ENCODE data around the gene NIPA2.

Gene NIPA2

GRCh38 chr15:22878103-22878502, 39.6 kb downstream of the NIPA2 start:
- no peak for DNase-seq

DNA sequence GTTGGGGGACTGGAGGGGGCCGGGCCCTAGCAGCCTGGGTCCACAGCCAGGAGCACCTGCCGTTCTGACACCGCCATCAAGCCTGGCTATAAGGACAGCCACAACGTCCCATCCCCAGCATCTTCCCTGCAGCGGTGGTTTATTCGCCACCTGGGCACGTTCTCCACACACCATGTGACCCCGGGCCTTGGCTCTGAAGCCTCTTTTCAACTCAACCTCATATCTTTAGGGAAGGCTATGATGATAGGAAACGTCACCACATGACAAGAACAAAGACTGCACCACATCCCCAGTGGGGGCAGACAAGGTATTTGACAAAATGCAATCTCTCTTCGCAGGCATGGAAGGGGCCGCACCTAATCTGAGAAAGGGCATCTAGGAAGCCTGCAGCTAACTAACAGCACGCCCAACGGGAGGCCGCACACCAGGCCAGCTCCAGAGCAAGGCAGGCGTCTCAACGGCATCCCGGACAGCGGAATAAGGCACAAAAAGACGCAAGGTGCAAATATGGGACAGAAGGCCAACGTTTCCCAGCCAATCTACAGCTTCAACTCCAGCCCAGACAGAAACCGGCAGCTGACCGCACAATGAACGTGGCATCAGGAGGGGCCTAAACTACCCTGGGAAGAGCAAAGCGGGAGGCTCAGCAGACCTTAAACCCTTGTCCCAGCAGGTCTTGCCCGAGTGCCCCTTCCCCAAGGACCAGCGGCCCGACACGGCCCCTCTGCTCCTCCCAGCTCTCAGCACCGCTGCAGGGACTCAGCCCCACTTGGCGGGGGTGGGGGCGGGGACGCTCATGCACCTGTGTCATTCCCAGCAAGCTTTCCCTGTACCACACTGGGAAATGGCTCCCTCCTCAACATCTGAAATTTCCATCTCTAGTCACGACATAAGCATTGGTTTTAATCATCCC, 41.9 kb downstream of the NIPA2 start:
- DNase-seq: no peak

DNA sequence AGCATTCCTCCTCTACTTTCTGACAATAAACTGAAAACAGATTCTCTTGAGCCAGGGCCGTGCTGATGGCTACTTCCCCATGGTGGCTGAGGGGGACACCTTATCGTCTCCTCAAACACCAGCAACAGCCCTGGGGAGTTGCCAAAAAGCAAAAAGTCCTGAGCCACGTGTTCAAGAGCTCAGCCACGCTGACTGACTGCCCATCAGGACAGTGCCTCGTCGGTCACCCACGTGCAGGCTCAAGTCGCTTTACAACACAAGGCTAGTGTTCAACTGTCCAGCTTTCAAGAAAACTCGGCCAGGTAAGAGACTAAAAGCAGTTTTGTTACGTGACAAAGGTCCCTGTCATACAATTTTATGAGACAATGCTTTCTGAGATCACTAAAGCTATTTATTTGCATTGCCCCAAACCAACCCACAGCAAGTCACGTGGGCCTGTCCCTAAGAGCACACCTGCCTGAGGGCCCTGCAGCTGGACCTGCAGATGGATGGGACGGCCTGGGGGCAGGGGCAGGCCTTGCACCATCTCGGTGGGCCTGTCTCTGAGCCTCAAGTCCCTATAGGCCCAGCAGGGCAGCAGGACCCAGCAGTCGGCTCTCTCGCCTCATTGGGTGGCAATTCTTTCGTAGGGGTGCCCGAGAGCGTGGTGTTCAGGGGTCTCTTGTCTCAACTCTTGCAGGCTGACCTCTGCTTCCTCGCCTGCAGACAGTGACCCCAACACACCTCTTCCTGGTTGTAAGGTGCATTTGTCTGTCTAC, 42.7 kb downstream of the NIPA2 start:
- no peak for DNase-seq

DNA sequence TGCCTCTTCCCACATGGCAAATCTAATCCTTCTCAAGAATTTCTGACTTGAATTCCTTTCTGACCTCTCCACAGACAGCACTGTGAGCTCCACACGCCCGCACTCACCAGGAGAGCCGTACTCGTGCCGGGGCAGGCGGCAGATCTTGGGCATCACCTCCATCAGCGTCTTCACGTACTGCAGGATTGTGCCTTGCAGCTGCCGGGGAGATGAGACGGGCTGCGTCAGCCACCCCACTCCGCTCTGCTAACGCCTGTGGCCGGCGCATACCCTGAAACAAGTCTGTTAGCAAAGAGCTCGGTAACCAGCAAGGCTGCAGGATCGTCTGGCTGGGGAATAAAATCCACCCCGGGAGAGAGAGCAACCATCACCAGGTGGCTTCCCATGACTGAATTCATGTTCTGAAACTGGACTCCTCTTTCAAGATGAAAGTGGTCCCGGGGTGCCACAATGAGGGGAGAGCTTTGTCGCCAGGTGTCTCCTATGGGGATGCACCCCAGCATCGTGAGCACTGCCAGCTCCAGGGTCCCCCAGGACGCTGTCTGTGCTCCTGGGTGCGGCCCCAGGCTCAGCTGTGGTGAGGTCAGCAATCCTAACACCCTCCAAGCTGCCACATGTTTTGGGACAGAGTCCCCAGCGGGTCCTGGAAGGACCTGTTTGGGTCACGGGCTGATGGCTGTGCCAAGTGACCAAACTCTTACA, 43.4 kb downstream of the NIPA2 start:
- DNase-seq: no peak

- no peak for DNase-seq
Observed at GRCh38 chr15:22883196-22883595, 44.7 kb downstream of the NIPA2 start.

GRCh38 chr15:22884344-22884743, 45.9 kb downstream of the NIPA2 start:
- DNase-seq: no peak

GRCh38 chr15:22885120-22885519, 46.7 kb downstream of the NIPA2 start:
- DNase-seq: no peak

DNA sequence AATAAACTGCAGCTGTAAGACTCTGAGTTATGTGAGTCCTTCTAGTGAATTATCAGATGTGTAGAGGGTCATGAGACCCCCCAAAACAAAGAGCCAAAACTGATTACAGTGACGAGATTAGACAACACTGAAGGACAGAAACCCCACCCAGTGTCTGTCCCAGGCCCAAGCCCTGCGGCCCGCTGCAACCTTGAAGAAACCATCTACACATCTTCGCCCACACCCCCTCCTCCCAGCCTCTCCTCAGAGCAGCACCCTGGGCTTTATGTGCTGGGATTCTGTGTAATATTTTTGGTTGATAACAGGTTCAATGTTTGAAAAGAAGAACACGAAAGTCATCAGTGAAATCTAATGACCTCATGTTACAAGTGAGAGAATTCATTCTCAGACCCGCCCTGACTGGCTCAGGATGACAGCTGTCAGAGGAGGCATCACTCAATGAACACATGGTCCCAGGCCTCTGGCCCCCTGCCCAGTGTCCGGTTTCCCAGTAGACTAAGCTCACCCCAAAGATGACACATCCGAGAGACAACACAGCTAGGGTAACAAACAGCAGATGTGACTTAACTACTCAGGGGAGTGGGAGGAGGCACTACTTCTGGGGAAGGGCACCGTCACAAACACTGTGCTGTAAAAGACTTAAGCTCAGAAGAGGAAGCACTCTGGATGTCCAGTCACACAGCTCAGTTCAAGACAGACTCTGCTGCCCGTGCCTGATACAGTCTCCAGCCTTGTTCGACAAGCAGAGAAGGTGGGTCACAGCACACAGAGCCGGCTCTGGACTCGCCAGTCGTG, 48.9 kb downstream of the NIPA2 start:
- DNase-seq: peak; percentile 65

GRCh38 chr15:22888120-22888859, 49.8 kb downstream of the NIPA2 start:
- DNase-seq: peak; percentile 92

DNA sequence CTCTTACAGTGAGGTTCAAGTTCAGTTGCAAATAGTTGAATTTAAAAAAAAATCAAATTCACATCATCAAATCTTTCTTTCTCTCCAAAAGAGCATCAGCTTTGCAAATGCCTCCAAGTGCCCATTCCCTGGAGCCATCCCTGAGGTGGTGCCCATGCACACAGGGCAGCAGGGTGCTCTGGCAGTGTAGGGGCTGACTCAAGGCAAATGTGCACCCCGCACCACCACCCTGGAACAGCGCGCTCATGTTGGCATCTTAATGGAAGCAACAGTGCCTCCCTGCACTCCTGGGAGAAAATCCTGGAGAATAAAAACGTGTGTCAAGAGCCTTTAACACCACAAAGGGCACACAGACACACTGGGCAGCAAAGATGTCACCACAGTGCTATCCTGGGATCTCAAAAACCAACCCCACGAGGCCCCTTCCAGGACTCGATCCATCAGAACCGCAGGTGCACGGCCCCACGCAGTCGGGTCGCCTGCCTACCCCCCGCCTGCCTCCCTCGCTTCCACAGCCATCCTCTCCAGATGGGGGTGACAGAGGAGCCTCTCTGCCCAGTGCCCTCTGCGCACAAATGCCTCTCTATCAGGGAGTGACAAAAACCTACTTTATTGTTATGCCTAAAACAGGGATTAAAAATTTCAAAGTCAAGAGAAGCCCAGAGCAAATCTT, 50.8 kb downstream of the NIPA2 start:
- no peak for DNase-seq

DNA sequence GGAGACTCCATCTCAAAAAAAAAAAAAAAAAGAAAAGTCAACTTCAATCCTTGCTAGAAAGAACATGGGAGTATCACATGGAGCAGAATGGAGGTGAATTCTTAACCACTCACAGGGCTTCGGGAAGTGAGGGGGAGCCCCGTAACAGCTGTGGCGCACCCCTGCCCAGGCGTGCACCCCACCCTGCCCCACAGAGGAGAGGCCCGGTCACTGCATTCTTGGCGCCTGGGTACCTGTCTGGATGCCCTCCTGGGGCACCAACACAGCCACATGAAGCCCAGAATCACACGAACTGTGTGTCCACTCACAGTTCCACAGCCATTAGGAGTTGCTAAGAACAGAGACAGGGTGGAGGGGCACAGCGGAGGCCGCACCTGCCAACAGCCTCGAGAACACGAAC, 51.8 kb downstream of the NIPA2 start:
- DNase-seq: no peak

DNA sequence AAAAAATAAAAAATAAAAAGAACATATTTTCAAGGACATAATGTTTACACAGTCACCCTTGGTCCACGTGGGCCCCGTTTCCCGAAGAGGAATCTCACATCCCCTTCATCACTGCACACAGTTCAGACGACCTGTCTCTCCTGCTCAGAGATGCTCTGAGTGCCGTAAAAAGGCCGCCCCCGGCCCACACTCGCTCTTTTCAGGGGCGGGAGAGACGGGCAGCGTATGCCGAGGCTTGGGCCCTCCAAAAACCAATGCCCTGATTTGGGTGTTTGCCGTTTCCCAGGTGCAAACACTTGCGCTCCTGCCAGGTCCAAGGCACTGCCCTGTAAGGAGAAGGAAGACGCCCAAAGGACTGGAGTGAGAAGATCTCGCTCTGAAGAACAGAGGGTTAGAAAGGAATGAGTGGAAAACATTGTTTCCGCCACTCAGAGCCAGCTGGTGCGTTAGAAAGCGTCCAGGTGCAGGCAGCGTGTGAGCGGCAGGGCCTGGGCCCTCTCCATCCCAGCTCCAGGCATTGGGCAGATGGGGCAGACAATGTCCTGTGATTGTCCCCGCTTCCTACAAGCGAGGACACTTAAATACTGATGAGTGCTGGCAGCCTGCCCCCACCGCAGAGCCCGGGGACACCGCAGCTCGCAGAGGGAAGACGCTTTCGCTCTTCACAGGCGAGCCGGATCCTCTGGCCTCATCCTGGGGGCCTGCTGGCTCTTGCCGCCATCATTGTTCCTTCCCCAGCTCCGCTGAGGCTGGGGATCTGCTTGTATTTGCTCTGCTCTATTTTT, 53.2 kb downstream of the NIPA2 start:
- no peak for DNase-seq

- no peak for DNase-seq
Observed at GRCh38 chr15:22892333-22892732, 53.9 kb downstream of the NIPA2 start.

DNA sequence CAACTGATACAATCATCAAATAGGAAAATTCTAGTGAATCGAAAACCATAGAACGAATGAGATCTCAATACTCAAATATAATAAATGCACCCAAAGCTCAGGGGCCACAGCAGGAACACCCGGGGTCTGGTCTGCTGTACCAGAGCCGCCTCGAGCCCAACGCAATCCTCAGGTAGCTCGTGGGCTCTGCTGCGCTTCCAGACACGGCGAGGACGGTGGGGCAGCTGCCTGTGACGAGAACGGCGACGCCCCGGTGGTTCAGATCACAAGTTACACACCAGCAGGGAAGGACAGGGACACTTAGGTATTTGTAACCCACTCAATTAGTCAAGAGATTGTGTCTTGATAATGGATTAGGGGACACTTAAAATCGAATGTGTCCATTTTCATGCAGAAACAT, 54.6 kb downstream of the NIPA2 start:
- no peak for DNase-seq

GRCh38 chr15:22893881-22894280, 55.4 kb downstream of the NIPA2 start:
- no peak for DNase-seq

DNA sequence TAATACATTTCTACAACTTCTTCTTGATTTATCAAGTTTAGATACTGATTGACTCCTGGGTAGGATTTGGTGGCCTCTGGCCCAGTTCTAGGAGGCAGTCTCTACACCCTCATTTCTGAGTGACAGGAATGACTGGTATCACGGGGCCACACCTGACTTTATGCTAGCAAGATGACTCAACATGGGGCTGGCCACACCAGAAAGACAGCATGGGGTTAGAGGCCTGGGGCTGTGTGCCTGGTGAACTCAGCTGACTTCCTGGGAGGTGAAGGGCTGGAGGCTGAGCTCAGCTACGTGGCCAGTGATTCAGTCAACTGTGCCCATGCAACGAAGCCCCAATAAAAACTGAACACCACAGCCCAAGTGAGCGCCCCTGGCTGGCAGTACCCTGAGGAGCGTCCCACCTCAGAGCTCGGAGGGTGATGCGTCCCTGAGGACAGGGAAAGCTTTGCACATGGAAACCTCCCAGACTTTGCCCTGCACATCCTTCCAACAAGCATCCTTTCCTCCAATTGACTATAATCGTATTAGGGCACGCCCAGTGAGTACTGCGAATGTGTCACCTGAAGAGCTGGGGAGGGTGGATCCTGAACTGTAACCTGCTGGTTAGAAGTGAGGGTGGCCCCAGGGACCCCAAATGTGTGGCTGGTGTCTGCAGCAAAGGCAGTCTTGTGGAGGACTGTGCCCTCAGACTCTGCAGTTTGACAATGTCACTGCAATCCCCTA, 57.2 kb downstream of the NIPA2 start:
- no peak for DNase-seq

GRCh38 chr15:22902046-22902445, 63.6 kb downstream of the NIPA2 start:
- DNase-seq: no peak

DNA sequence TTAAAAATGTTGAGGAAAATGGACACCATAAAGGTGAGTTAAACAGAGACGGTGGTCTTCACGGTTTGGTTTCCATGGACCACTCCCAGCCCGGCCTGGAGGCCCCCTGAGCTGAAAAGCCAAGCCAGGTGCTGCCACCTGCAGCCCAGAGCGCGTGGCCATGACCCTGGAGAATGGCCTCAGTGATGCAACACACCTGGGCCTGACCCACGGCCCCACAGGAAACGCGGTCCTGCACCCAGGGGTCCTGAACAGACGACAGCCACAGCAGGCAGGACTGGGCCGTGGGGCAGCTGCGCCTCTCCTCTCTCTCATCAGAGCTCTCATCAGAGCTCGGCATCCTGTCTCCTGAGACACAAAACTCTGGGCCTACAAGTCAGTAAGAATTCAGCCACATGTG, 64.1 kb downstream of the NIPA2 start:
- no peak for DNase-seq

- DNase-seq: no peak
Observed at GRCh38 chr15:22902981-22903380, 64.5 kb downstream of the NIPA2 start.

DNA sequence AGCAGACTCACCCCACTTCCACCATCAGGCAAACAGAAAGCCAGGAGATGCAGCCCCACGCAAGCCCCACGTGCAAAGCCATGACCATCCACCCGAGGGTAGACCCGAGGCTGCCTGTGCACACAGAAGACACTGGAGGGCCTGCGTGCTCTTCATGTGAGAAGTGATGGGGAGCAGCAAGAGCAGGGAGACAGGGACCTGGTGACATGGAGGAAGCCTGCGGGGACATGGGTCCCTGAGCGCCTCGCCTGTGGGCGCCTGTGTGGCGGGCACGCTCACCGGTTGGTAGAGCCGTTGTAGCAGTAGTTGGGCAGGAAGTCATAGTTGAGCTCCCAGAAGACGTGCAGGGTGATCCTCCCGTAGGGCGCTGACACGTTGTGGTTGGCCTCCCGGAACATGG, 65.0 kb downstream of the NIPA2 start:
- DNase-seq: no peak
